Endothelial cell of umbilical vein (primary cell): ENCODE data around the gene PIK3C2G. TPM values are rescaled to one million over a fixed set of nuclear protein-coding genes. Genes with fewer than 3 reads are reported as not detected.

Source experiments
- BruUV-seq: library from RNA; stranded (reverse); fragments of 400-500 nt; replicated peaks from 2 replicates; lab custom pipeline; 2021; lab: Mats Ljungman, UMichigan
- CTCF ChIA-PET: fragments of 300-600, 350-600 bp; sonication (Branson Sonifier 250); formaldehyde crosslinking; loops from one replicate; lab custom pipeline; 2021; ENCODE audit warnings: antibody characterized with exemption, inconsistent platforms; lab: Charles Lee
- POLR2A ChIA-PET: fragments of 300-600, 350-600 bp; sonication (Branson Sonifier 250); formaldehyde crosslinking; loops from one replicate; lab custom pipeline; 2021; ENCODE audit warnings: antibody characterized with exemption, inconsistent platforms; lab: Charles Lee
- DNase-seq: peaks from one replicate; pipeline ENCODE4 v3.0.0-alpha.2; 2011; ENCODE audit warnings: low read depth, low spot score
- FAIRE-seq: peaks from 2 replicates; lab custom pipeline; 2011; peaks lifted over from hg19 to GRCh38; lab: Jason Lieb, UNC
- H2AFZ ChIP-seq: 2 replicates; pipeline ENCODE4 v1.6.0; 2012; ENCODE audit warnings: low read depth, low read length, control low read depth, inconsistent platforms
- H3K27ac ChIP-seq: 2 replicates; pipeline ENCODE4 v1.5.1; 2011; ENCODE audit warnings: low read depth, mild to moderate bottlenecking, control low read depth, low read length, moderate library complexity; ENCODE audit not compliant: insufficient read depth
- H3K27me3 ChIP-seq, 2 experiments: 2 replicates each; pipeline versions ENCODE4 v1.6.0 to v1.6.1; 2011; ENCODE audit warnings: low read length in 2 of 2, mixed read lengths in 1 of 2; ENCODE audit not compliant: control insufficient read depth in 2 of 2, insufficient read depth in 2 of 2
- H3K36me3 ChIP-seq, 2 experiments: 2 replicates in 1 of 2; 3 replicates in 1 of 2; pipeline ENCODE4 v1.5.1; 2011; ENCODE audit warnings: low read length in 2 of 2, mild to moderate bottlenecking in 1 of 2, moderate library complexity in 1 of 2; ENCODE audit not compliant: control insufficient read depth in 2 of 2, insufficient read depth in 2 of 2; ENCODE audit errors: extremely low read depth in 1 of 2
- H3K4me1 ChIP-seq: 3 replicates; pipeline ENCODE4 v1.5.1; 2011; ENCODE audit warnings: mild to moderate bottlenecking, low read length; ENCODE audit not compliant: control insufficient read depth, insufficient read depth; ENCODE audit errors: extremely low read depth
- H3K4me2 ChIP-seq: 2 replicates; pipeline ENCODE4 v1.6.1; 2011; ENCODE audit warnings: low read length, control low read depth, mixed read lengths; ENCODE audit not compliant: insufficient read depth
- H3K4me3 ChIP-seq, 3 experiments: fragments of 200-600 bp in 1 of 3; sonication (generic), shearing (Covaris generic) in 1 of 3; replicated peaks in 1 of 3; 2 replicates each; pipeline ENCODE4 v1.5.1; 2011 to 2016; ENCODE audit warnings: control low read depth in 3 of 3, low read length in 3 of 3, mild to moderate bottlenecking in 2 of 3, inconsistent platforms in 1 of 3, low read depth in 1 of 3, moderate library complexity in 1 of 3; ENCODE audit not compliant: insufficient read depth in 1 of 3
- H3K79me2 ChIP-seq: 2 replicates; pipeline ENCODE4 v1.6.0; 2012; ENCODE audit warnings: low read length, inconsistent platforms; ENCODE audit not compliant: control insufficient read depth, insufficient read depth
- H3K9ac ChIP-seq: replicated peaks from 2 replicates; pipeline ENCODE3; 2011; ENCODE audit warnings: low read length, control low read depth; ENCODE audit not compliant: insufficient read depth; ENCODE audit errors: extremely low read depth
- H3K9me1 ChIP-seq: replicated peaks from 3 replicates; pipeline ENCODE4 v1.6.0; 2011; ENCODE audit warnings: mild to moderate bottlenecking, low read length; ENCODE audit not compliant: control insufficient read depth, insufficient read depth; ENCODE audit errors: extremely low read depth
- H3K9me3 ChIP-seq: replicated peaks from 2 replicates; pipeline ENCODE4 v1.5.1; 2012; ENCODE audit warnings: low read length, inconsistent platforms; ENCODE audit not compliant: control insufficient read depth, insufficient read depth
- H4K20me1 ChIP-seq: replicated peaks from 2 replicates; pipeline ENCODE3; 2011; ENCODE audit warnings: mild to moderate bottlenecking, low read length; ENCODE audit not compliant: control insufficient read depth, insufficient read depth; ENCODE audit errors: extremely low read depth
- CTCF ChIP-seq, 2 donors: IDR thresholded peaks; 1 replicate in 1 of 2; 2 replicates in 1 of 2; pipeline ENCODE4 v1.5.1; 2011; ENCODE audit warnings: low read length in 2 of 2, mild to moderate bottlenecking in 2 of 2, moderate library complexity in 2 of 2, control low read depth in 1 of 2, inconsistent platforms in 1 of 2, low read depth in 1 of 2; ENCODE audit not compliant: insufficient read depth in 1 of 2; ENCODE audit errors: extremely low read depth in 1 of 2
- EZH2 ChIP-seq: IDR thresholded peaks from 2 replicates; pipeline ENCODE4 v1.6.1; 2012; ENCODE audit warnings: borderline replicate concordance, low read depth, mild to moderate bottlenecking, moderate library complexity, low read length, inconsistent platforms; ENCODE audit not compliant: severe bottlenecking
- FOS ChIP-seq: IDR thresholded peaks from 2 replicates; pipeline ENCODE4 v1.6.1; 2011; ENCODE audit warnings: mild to moderate bottlenecking, low read length, moderate library complexity, borderline replicate concordance; ENCODE audit not compliant: insufficient read depth
- GATA2 ChIP-seq: IDR thresholded peaks from 2 replicates; pipeline ENCODE4 v1.7.0; 2011; ENCODE audit warnings: low read depth, mild to moderate bottlenecking, moderate library complexity, mixed read lengths, low read length; ENCODE audit not compliant: insufficient read length, insufficient read depth
- JUN ChIP-seq: IDR thresholded peaks from 2 replicates; pipeline ENCODE4 v1.6.1; 2011; ENCODE audit warnings: borderline replicate concordance, low read depth; ENCODE audit not compliant: insufficient read length, insufficient read depth
- MAX ChIP-seq: IDR thresholded peaks from 2 replicates; pipeline ENCODE4 v1.6.1; 2011; ENCODE audit not compliant: insufficient read depth, insufficient read length
- MYC ChIP-seq: IDR thresholded peaks from one replicate; pipeline ENCODE4 v1.6.1; 2011; ENCODE audit warnings: mild to moderate bottlenecking, low read depth, low read length
- POLR2A ChIP-seq: IDR thresholded peaks from 2 replicates; pipeline ENCODE4 v1.6.1; 2012; ENCODE audit warnings: low read depth, mild to moderate bottlenecking, control low read depth, low read length
- POLR2AphosphoS5 ChIP-seq: IDR thresholded peaks from 2 replicates; pipeline ENCODE4 v1.6.1; 2012; ENCODE audit warnings: low read depth, mild to moderate bottlenecking, control low read depth, low read length, moderate library complexity; ENCODE audit not compliant: insufficient read depth
- dilution Hi-C: fragments of 300-500 bp; cut with MboI; formaldehyde crosslinking; loops from one replicate; pipeline ENCODE4 v1.15.0; 2019; ENCODE audit warnings: low sequenced_read_pairs; ENCODE audit not compliant: extremely low pct_ligation_motif_present
- intact Hi-C: fragments of 100-400 bp; cut with micrococcal nuclease; formaldehyde crosslinking; loops from one replicate; pipeline ENCODE4 v1.10.0; 2022
- polyA plus RNA-seq, 4 experiments: library from polyadenylated mRNA; depleted of rRNA in 3 of 4; stranded (reverse) in 3 of 4; unstranded in 1 of 4; fragments of >200 nt; gene quantifications; 2 replicates each; pipeline versions ENCODE4 v1.2.1 to v1.2.3, GENCODE V29; 2011 to 2012; ENCODE audit warnings: missing spikeins in 1 of 4
- total RNA-seq: library from RNA; stranded (reverse); gene quantifications from 2 replicates; pipeline ENCODE4 v1.2.3, GENCODE V29; 2021

PIK3C2G gene
- total and polyA plus RNA-seq, 2 donors (not counting 3 experiments of a cell fraction or from before 2014, with no cell fraction given), result not detected

- Histone ChIP-seq H3K4me2 (no peak overlapping the region), H4K20me1 (no peaks in the 10 kb centered on the region), H3K9me3 (no peaks in the 10 kb centered on the region), H3K79me2 (no peaks in the 10 kb centered on the region), H3K9me1 (no peaks in the 10 kb centered on the region), H3K27ac (no peak overlapping the region), H3K4me1 (no peaks in the 10 kb centered on the region), H3K27me3 (no peaks in the 10 kb centered on the region), H3K4me3 (no peak overlapping the region), H3K9ac (no peak overlapping the region), H2AFZ (no peak overlapping the region), H3K36me3 (no peaks in the 10 kb centered on the region)
- ChIA-PET CTCF (no interaction called here), POLR2A (no interaction called here)
- dilution Hi-C loops (no loop called here), intact Hi-C loops (no loop called here)
- no peak for TF ChIP-seq JUN
- no peak for TF ChIP-seq FOS
- TF ChIP-seq MYC, result no peak
- TF ChIP-seq MAX, result no peak
- TF ChIP-seq CTCF (IDR thresholded peaks at IDR 0.05; ENCODE audit: extremely low read depth in 1 of 2, insufficient read depth in 1 of 2, low read depth in 1 of 2, low read length in 2 of 2), result no peak
- no peak for TF ChIP-seq EZH2
- no peak for TF ChIP-seq POLR2A
- TF ChIP-seq GATA2, result no peak
- TF ChIP-seq POLR2AphosphoS5, result no peak
- FAIRE-seq (no peak), DNase-seq (no peak)
- no TSS peak for BruUV-seq
Observed at GRCh38 chr12:18368594-18368993, 107.3 kb downstream of the PIK3C2G start.
